Spleen (tissue), 11 donors: ENCODE data around the gene PNPLA1. TPM values are rescaled to one million over a fixed set of nuclear protein-coding genes. Genes with fewer than 3 reads are reported as not detected.

Experiments used
- DNase-seq: peaks from one replicate; pipeline ENCODE4 v3.0.0-alpha.2; 2020
- H3K27ac ChIP-seq, 8 donors: fragments of 200-600 bp; sonication (generic) in 7 of 8; 1 replicate in 4 of 8; 2 replicates in 4 of 8; pipeline versions ENCODE4 v1.5.0 to v1.8.0; 2016 to 2021; ENCODE audit warnings: inconsistent platforms in 4 of 8, mild to moderate bottlenecking in 4 of 8, moderate library complexity in 1 of 8
- H3K27me3 ChIP-seq, 7 donors: fragments of 200-600 bp; sonication (generic) in 6 of 7; replicated peaks in 1 of 7; 1 replicate in 4 of 7; 2 replicates in 3 of 7; pipeline versions ENCODE4 v1.5.0 to v1.8.0; 2016 to 2021; ENCODE audit warnings: inconsistent platforms in 3 of 7, mild to moderate bottlenecking in 1 of 7
- H3K36me3 ChIP-seq, 6 donors: fragments of 200-600 bp; sonication (generic) in 5 of 6; 1 replicate in 4 of 6; 2 replicates in 2 of 6; pipeline versions ENCODE4 v1.5.0 to v1.8.0; 2016 to 2021; ENCODE audit warnings: inconsistent platforms in 2 of 6
- H3K4me1 ChIP-seq, 6 donors: fragments of 200-600 bp; sonication (generic) in 5 of 6; 1 replicate in 3 of 6; 2 replicates in 3 of 6; pipeline versions ENCODE4 v1.5.0 to v1.8.0; 2016 to 2021; ENCODE audit warnings: inconsistent platforms in 3 of 6
- H3K4me3 ChIP-seq, 8 donors: fragments of 200-600 bp; sonication (generic) in 7 of 8; 1 replicate in 4 of 8; 2 replicates in 4 of 8; pipeline versions ENCODE4 v1.5.0 to v1.8.0; 2016 to 2021; ENCODE audit warnings: inconsistent platforms in 4 of 8, mild to moderate bottlenecking in 4 of 8, moderate library complexity in 2 of 8
- H3K9me3 ChIP-seq, 8 donors: fragments of 200-600 bp; sonication (generic) in 7 of 8; 1 replicate in 4 of 8; 2 replicates in 4 of 8; pipeline versions ENCODE4 v1.5.0 to v1.8.0; 2016 to 2021; ENCODE audit warnings: inconsistent platforms in 4 of 8
- CTCF ChIP-seq, 11 experiments: fragments of 200-600 bp in 7 of 11; fragments of 450-650 bp in 4 of 11; sonication (generic) in 4 of 11; IDR thresholded peaks in 8 of 11; conservative IDR thresholded peaks in 3 of 11; 1 replicate in 7 of 11; 2 replicates in 4 of 11; pipeline versions ENCODE4 v1.4.0 to v1.8.0; 2016 to 2021; ENCODE audit warnings: antibody characterized with exemption in 11 of 11, inconsistent platforms in 4 of 11, mild to moderate bottlenecking in 1 of 11
- POLR2A ChIP-seq, 3 donors: fragments of 450-650 bp; IDR thresholded peaks; one replicate each; pipeline ENCODE4 v1.5.1; 2017; ENCODE audit warnings: antibody characterized with exemption in 3 of 3, mild to moderate bottlenecking in 1 of 3
- POLR2AphosphoS5 ChIP-seq, 3 donors: sonication (generic); formaldehyde crosslinking; IDR thresholded peaks; one replicate each; pipeline ENCODE4 v1.5.1; 2017; ENCODE audit warnings: antibody characterized with exemption in 3 of 3
- WGBS, 5 donors: extraction: QIAGEN DNeasy Blood & Tissue Kit in 3 of 5; methylation state at CpG; one replicate each; pipeline versions ENCODE4 v1.1.5 to v1.1.7; 2013 to 2018; 5-methylcytosine and 5-hydroxymethylcytosine counted together
- intact Hi-C: fragments of 100-400 bp; cut with DNase I; formaldehyde crosslinking; loops from one replicate; pipeline ENCODE4 v1.15.0; 2023; ENCODE audit warnings: low total_unique reads
- polyA plus RNA-seq, 3 donors: library from polyadenylated mRNA; stranded (reverse); fragments of 200-250 nt; gene quantifications; one replicate each; pipeline ENCODE4 v1.2.1, GENCODE V29; 2013
- total RNA-seq, 7 donors: library from RNA; depleted of rRNA in 3 of 7; stranded (reverse); fragments of >200 nt in 3 of 7; fragmentation: NEBNext Ultra II Directional in 4 of 7; extraction: Animal tissue kit (Norgen Biotek cat#: 25700) in 4 of 7; gene quantifications; one replicate each; pipeline versions ENCODE4 v1.1.0 to v1.2.1, GENCODE V29; 2016 to 2021
- donor health status: healthy with polysubstance abuse.
- donor health status: DM: no; HTN: no; CAD: no; lungs with moderate emphysema.
- donor health status: DM: no; HTN: no; CAD: no.
- donor health status: Bipolar disorder and iron deficiency.
- donor health status: healthy.
- donor health status: DM: no; HTN: no; CAD: no.
- donor health status: DM: yes; HTN: yes; CAD: no.

PNPLA1 gene
- total and polyA plus RNA-seq, 10 donors, result 0.05 to 3.7 (median 0.88) TPM

- 81 to 87% (median 86%) methylated on average over 15 of the region's 15 CpGs for WGBS, 5 donors
- DNase-seq, result no peak
- intact Hi-C loops, result no loop called here
- Histone ChIP-seq H3K27ac (no peak overlapping the region), H3K36me3 (no peaks in the 10 kb centered on the region), H3K9me3 (no peaks in the 10 kb centered on the region), H3K27me3 (peaks cover 0 to 22% (median 0%) of the 10 kb centered on the region in 7 donors), H3K4me3 (no peak overlapping the region), H3K4me1 (no peaks in the 10 kb centered on the region)
- no peak for TF ChIP-seq POLR2AphosphoS5 (IDR thresholded peaks at IDR 0.05)
- TF ChIP-seq POLR2A (IDR thresholded peaks at IDR 0.05), result no peak
- TF ChIP-seq CTCF (IDR thresholded peaks at IDR 0.05 in 8 of 11, conservative IDR thresholded peaks at IDR 0.05 in 3 of 11), result no peak
These were observed 4.1 kb downstream of the PNPLA1 start for GRCh38 chr6:36273802-36274514.

GRCh38 chr6:36276581-36277536 is 7.0 kb downstream of the PNPLA1 start:
- WGBS, 5 donors, result 70 to 76% (median 73%) methylated on average over 13 of the region's 13 CpGs
- no peak for DNase-seq
- intact Hi-C loops, result no loop called here
- H3K27ac ChIP-seq, result no peak overlapping the region
- peaks cover 0 to under 1% (median 0%) of the 10 kb centered on the region in 7 donors for H3K27me3 ChIP-seq
- H3K4me3 ChIP-seq, result no peak overlapping the region
- peaks cover 0 to 10% (median 2%) of the 10 kb centered on the region in 6 donors for H3K4me1 ChIP-seq
- no peaks in the 10 kb centered on the region for H3K9me3 ChIP-seq
- no peak for TF ChIP-seq POLR2AphosphoS5 (IDR thresholded peaks at IDR 0.05)
- no peak for TF ChIP-seq POLR2A (IDR thresholded peaks at IDR 0.05)
- no peak for TF ChIP-seq CTCF (IDR thresholded peaks at IDR 0.05 in 8 of 11, conservative IDR thresholded peaks at IDR 0.05 in 3 of 11)
- H3K36me3 ChIP-seq, result no peaks in the 10 kb centered on the region

- TF ChIP-seq POLR2AphosphoS5 (IDR thresholded peaks at IDR 0.05), result no peak
- no peak for TF ChIP-seq CTCF (IDR thresholded peaks at IDR 0.05 in 8 of 11, conservative IDR thresholded peaks at IDR 0.05 in 3 of 11)
- TF ChIP-seq POLR2A (IDR thresholded peaks at IDR 0.05), result no peak
- H3K4me3 ChIP-seq, result no peak overlapping the region
- no peak overlapping the region for H3K27ac ChIP-seq
- intact Hi-C loops, result no loop called here
- no peaks in the 10 kb centered on the region for H3K9me3 ChIP-seq
- peaks cover 0 to 10% (median 2%) of the 10 kb centered on the region in 6 donors for H3K4me1 ChIP-seq
- H3K36me3 ChIP-seq, result no peaks in the 10 kb centered on the region
- peaks cover 0 to 6% (median 0%) of the 10 kb centered on the region in 7 donors for H3K27me3 ChIP-seq
- whole genome bisulfite sequencing, 5 donors, result 68 to 86% (median 72%) methylated on average over 2 of the region's 2 CpGs
- DNase-seq, result no peak
These were observed 8.1 kb downstream of the PNPLA1 start for GRCh38 chr6:36277946-36278470.
